ENCODE measurements around the gene LGALS7. TPM values are rescaled to one million over a fixed set of nuclear protein-coding genes. Genes with fewer than 3 reads are reported as not detected.
"Not testable (repeated sequence)": the region's sequence is repeated elsewhere in the genome, so short reads cannot be mapped to it uniquely, and the experiment has no call there.

Gene LGALS7
- total RNA-seq, 1 donor from 2014 or later = not detected

DNA sequence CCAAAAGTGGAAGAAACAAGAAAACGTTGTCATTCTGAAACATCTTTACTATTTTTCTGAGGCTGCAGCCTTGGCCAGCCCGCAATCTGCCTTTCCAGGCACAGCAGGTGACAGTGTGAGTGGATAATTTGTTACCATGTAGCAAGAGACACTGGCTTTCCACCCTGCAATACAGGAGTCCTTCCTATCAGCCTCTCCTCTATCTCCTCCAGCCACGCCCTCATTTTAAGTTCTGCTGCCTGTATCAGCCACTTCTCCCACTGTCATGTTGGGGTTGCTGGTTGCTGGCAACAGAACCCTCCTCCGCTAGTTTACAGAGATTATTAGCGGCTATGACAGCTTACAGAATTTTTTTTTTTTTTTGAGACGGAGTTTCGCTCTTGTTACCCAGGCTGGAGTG is 7.7 kb upstream of the LGALS7 start:
- Mint-ChIP-seq H3K36me3 (ENCODE audit: insufficient read depth) (no peaks in the 10 kb centered on the region), H3K27ac (peak overlapping the region; percentile 10), H3K4me1 (ENCODE audit: low read depth) (no peaks in the 10 kb centered on the region), H3K9me3 (ENCODE audit: low read depth) (no peaks in the 10 kb centered on the region), H3K27me3 (peaks cover 7% of the 10 kb centered on the region), H3K4me3 (ENCODE audit: low read depth) (no peak overlapping the region)
- DNase-seq (ENCODE audit: low spot score, unreplicated experiment) = no peak
- TF ChIP-seq CTCF (IDR thresholded peaks at IDR 0.05; ENCODE audit: unreplicated experiment) = no peak

- TF ChIP-seq CTCF (IDR thresholded peaks at IDR 0.05; ENCODE audit: unreplicated experiment) = no peak
- H3K36me3 Mint-ChIP-seq (ENCODE audit: insufficient read depth) = no peaks in the 10 kb centered on the region
- H3K4me1 Mint-ChIP-seq (ENCODE audit: low read depth) = no peaks in the 10 kb centered on the region
- no peak for DNase-seq (ENCODE audit: low spot score, unreplicated experiment)
- no peaks in the 10 kb centered on the region for H3K9me3 Mint-ChIP-seq (ENCODE audit: low read depth)
- H3K27ac Mint-ChIP-seq = no peak overlapping the region
- H3K4me3 Mint-ChIP-seq (ENCODE audit: low read depth) = no peak overlapping the region
- peaks cover 7% of the 10 kb centered on the region for H3K27me3 Mint-ChIP-seq
Observed at GRCh38 chr19:38780443-38780842, 7.1 kb upstream of the LGALS7 start.

GRCh38 chr19:38778733-38779132 is 5.4 kb upstream of the LGALS7 start:
- Mint-ChIP-seq H3K4me3 (ENCODE audit: low read depth) (no peak overlapping the region), H3K9me3 (ENCODE audit: low read depth) (no peaks in the 10 kb centered on the region), H3K27ac (no peak overlapping the region), H3K4me1 (ENCODE audit: low read depth) (no peaks in the 10 kb centered on the region), H3K27me3 (peaks cover 12% of the 10 kb centered on the region), H3K36me3 (ENCODE audit: insufficient read depth) (no peaks in the 10 kb centered on the region)
- no peak for TF ChIP-seq CTCF (IDR thresholded peaks at IDR 0.05; ENCODE audit: unreplicated experiment)
- no peak for DNase-seq (ENCODE audit: low spot score, unreplicated experiment)

DNA sequence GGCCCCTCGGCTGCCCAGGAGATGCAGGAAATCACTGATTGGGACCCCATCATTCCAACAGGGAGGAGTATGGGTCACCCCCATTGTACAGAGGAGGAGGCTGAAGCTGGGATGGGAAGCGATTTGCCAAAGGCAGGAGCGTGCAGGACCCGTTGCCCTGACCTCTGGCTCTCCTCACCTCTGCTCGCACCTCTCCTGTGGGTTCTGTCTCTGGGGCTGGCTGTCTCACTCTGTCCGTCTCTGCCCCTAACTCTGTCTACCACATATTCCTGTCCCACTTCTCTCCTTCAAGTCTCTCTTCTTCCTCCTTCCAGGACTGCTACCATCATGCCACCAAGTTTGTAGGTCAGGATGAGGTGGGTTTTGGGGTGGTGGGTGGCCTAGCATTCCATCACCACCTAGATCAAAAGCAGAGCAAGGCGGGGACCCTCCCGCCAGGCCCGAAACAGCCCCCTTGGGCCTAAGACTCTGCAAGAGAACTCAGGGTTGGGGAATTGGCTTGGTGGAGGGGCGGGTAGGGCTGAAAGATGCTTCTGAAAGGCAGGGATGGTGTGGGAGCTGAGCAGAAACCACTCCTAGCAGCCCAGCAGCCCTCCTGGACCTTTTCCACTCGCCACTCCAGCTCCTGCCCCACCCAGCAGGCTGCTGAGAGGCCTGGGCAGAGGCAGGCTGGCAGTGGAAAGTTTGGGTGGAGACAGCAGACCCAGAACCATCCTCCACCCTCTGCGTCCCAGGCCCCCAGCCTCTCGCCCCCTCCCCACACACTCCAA is 1.0 kb upstream of the LGALS7 start:
- H3K27ac Mint-ChIP-seq = peak overlapping the region; percentile 80
- TF ChIP-seq CTCF (IDR thresholded peaks at IDR 0.05; ENCODE audit: unreplicated experiment) = no peak
- H3K27me3 Mint-ChIP-seq = peaks cover 6% of the 10 kb centered on the region
- H3K4me1 Mint-ChIP-seq (ENCODE audit: low read depth) = no peaks in the 10 kb centered on the region
- no peaks in the 10 kb centered on the region for H3K36me3 Mint-ChIP-seq (ENCODE audit: insufficient read depth)
- no peaks in the 10 kb centered on the region for H3K9me3 Mint-ChIP-seq (ENCODE audit: low read depth)
- DNase-seq (ENCODE audit: low spot score, unreplicated experiment) = no peak
- no peak overlapping the region for H3K4me3 Mint-ChIP-seq (ENCODE audit: low read depth)

GRCh38 chr19:38771569-38771968 is 1.7 kb downstream of the LGALS7 start:
- H3K4me3 Mint-ChIP-seq (ENCODE audit: low read depth); DNase-seq (ENCODE audit: low spot score, unreplicated experiment); H3K9me3 Mint-ChIP-seq (ENCODE audit: low read depth); H3K4me1 Mint-ChIP-seq (ENCODE audit: low read depth); H3K27ac Mint-ChIP-seq; H3K36me3 Mint-ChIP-seq (ENCODE audit: insufficient read depth); H3K27me3 Mint-ChIP-seq: not testable (repeated sequence)

DNA sequence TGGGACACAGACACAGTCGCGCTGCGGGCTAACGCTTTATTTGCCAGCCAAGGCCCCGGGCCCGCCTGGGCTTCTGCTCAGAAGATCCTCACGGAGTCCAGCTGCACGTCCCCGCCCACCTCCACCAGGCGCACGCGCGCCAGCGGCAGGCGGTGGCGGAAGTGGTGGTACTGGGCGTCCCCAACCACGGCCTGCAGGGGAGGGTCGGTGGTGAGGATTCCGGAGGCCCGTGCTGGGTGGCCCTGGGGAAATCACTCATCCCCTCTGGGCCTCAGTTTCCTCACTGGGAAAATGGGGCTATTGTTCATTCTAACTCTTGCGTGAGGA is 2.4 kb downstream of the LGALS7 start:
- not testable (repeated sequence) for H3K9me3 Mint-ChIP-seq (ENCODE audit: low read depth); H3K4me3 Mint-ChIP-seq (ENCODE audit: low read depth); H3K4me1 Mint-ChIP-seq (ENCODE audit: low read depth); H3K27me3 Mint-ChIP-seq; H3K27ac Mint-ChIP-seq; H3K36me3 Mint-ChIP-seq (ENCODE audit: insufficient read depth); DNase-seq (ENCODE audit: low spot score, unreplicated experiment)

DNA sequence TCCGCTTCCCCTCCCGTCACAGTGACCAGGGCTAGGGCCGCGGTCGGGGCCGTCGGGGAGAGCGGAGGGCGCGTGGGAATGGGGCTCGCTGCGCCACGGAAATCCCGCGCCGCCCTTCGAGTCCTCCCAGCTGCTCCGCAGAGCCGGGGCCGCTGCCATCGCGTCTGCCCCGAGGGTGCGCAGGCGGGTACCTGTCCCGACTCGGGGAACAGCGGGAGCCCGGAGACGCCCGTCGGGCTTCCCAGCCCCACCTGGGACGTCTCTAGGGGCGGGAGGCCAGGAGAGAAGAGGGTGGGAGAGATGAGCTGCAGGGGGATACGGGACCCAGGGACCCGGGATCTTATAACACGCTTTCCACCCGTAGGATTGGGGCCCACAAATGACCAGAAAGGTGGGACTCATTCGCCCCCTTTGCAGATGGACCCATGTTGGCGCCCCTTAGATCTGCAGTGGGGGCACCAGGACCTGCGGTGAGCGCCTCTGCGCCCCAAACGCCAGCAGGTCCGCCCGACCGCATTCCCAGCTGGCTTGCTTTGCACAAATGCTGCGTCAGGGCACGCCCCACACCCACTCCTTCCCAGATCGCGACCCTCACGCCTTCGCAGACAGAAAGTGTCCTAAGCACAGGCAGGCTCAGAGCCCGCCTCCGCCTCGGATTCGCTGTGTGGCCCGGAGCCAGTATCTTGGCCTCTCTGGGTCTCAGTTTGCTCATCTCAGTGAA is 2.9 kb downstream of the LGALS7 start:
- H3K4me3 Mint-ChIP-seq (ENCODE audit: low read depth); H3K36me3 Mint-ChIP-seq (ENCODE audit: insufficient read depth); H3K4me1 Mint-ChIP-seq (ENCODE audit: low read depth); DNase-seq (ENCODE audit: low spot score, unreplicated experiment); H3K27me3 Mint-ChIP-seq; H3K27ac Mint-ChIP-seq; H3K9me3 Mint-ChIP-seq (ENCODE audit: low read depth): not testable (repeated sequence)
